Measurements from ENCODE around the gene PIK3CD. TPM values are rescaled to one million over a fixed set of nuclear protein-coding genes. Genes with fewer than 3 reads are reported as not detected.

The PIK3CD gene
- total RNA-seq, 1 experiment from 2014 or later, result 16.1 TPM

DNA sequence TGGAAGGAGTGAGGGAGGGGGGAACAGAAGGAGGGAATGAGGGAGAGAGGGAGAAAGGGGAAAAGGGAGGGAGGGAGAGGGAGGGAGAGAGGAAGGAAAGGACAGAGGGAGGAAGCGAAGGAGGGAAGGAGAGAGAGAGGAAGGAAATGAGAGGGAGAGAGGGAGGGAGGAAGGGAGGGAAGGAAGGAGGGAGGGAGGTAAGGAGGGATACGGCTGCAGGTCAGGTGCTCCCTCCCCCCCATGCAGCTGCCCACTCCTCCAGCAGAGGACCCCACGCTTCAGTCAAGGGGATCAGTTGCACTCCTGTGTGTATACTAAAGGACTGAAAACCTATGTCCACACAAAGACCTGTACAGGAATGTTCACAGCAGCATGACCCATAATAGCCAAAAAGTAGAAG is 117.5 kb downstream of the PIK3CD start:
- DNase-seq (ENCODE audit: low read depth), result no peak

DNA sequence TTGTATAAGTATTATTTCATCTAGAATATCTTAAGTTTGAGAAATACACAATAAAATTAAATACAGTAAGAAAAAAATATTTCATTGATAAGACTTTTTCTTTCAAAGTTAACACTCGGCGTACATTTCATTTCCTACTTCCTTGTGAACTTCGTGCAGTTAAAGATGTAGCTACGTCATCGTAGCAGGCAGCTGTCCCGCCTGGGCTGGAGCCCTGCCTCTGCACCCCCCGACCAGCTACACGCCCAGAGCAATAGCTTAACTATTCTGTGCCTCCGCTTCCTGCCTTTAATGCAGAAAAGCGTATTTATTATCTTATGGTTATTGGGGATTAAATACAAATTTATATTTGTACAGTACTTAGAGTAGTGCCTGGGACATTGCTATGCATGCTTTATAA is 118.8 kb downstream of the PIK3CD start:
- DNase-seq (ENCODE audit: low read depth), result no peak

DNA sequence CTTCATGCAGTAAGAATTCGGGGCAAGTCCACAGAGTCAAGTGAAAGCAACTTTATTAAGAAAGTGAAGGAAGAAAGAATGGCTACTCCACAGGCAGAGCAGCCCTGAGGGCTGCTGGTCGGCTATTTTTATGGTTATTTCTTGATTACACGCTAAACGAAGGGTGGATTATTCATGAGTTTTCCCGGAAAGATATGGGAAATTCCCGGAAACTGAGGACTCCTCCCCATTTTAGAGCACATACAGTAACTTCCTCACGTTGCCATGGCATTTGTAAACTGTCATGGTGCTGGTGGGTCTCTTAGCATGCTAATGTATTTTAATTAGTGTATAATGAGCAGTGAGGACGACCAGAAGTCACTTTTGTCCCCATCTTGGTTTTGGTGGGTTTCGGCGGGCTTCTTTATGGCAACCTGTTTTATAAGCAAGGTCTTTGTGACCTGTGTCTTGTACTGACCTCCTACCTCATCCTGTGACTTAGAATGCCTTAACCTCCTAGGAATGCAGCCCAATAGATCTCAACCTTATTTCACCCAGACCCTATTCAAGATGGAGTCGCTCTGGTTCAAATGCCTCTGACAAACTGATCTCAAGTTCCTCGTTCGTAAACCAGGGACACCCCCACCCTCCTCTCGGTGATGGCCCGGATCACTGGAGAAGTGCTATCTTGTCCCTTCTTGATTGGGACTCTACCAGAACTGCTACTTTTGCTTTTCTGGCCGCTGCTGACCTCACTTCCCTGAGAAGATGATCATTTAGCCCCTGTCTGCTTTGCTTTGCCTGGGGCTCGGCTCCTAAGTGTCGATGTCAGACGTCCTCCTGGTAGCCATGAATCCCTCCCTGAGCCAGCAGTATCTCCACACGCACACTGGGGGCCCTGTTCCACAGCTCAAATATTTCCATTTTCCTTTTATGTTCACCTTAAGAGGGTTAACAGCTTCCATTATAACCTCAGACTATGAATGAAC is 123.5 kb downstream of the PIK3CD start:
- no peak for DNase-seq (ENCODE audit: low read depth)

DNA sequence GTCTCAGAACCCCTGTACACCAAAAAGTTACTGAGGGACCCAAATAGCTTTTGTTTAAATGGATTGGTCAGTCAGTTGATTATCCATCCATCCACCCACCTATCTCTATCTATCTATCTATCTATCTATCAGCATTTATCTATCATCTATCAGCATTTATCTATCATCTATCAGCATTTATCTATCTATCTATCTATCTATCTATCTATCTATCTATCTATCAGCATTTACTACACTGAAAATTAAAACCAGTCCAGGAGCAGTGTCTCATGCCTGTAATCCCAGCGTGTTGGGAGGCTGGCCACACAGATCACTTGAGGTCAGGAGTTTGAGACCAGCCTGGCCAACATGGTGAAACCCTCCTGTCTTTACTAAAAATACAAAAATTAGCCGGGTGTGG is 125.2 kb downstream of the PIK3CD start:
- DNase-seq (ENCODE audit: low read depth), result no peak

Other genes with a start within 250 kb of the PIK3CD start
- gene SLC25A33, start 112.3 kb upstream of the PIK3CD start, total RNA-seq (2014; rRNA removed; shearing (Covaris generic)), result 6.6 and 8.1 TPM in 2 replicates
- gene TMEM201, start 62.8 kb upstream of the PIK3CD start, total RNA-seq (2014; rRNA removed; shearing (Covaris generic)), result 6.4 and 7.0 TPM in 2 replicates
- 48.3 and 53.6 TPM in 2 replicates for gene CLSTN1, start 172.2 kb downstream of the PIK3CD start, total RNA-seq (2014; rRNA removed; shearing (Covaris generic))